ENCODE data around the gene QRICH2. TPM values are rescaled to one million over a fixed set of nuclear protein-coding genes. Genes with fewer than 3 reads are reported as not detected.
"Not testable (repeated sequence)": the region's sequence is repeated elsewhere in the genome, so short reads cannot be mapped to it uniquely, and the experiment has no call there.

Gene QRICH2
- polyA plus RNA-seq, 1 experiment: 3.4 TPM

GRCh38 chr17:76268015-76268749, 39.9 kb downstream of the QRICH2 start:
- H3K36me3 ChIP-seq (ENCODE audit: control insufficient read depth, insufficient read depth, low read length): peaks cover 7% of the 10 kb centered on the region
- no peak for TF ChIP-seq CTCF (IDR thresholded peaks at IDR 0.05; ENCODE audit: insufficient read depth, low read depth, low read length)
- CTCF ChIA-PET: interaction anchor here (0.9 to 4.8 kb wide), 4 partner anchors 12 to 149 kb away, joined by 3 to 40 read pairs (median 5); no protein-coding TSS in a partner anchor
- no peak overlapping the region for H3K4me3 ChIP-seq (ENCODE audit: low read depth, low read length)
- no peak for DNase-seq (ENCODE audit: low read depth)
- no peaks in the 10 kb centered on the region for H3K27me3 ChIP-seq (ENCODE audit: control insufficient read depth, insufficient read depth, low read length)
- POLR2A ChIA-PET: no interaction called here

GRCh38 chr17:76267581-76268001, 40.5 kb downstream of the QRICH2 start:
- not testable (repeated sequence) for H3K36me3 ChIP-seq (ENCODE audit: control insufficient read depth, insufficient read depth, low read length); H3K4me3 ChIP-seq (ENCODE audit: low read depth, low read length); H3K27me3 ChIP-seq (ENCODE audit: control insufficient read depth, insufficient read depth, low read length); DNase-seq (ENCODE audit: low read depth)
- CTCF ChIA-PET: interaction anchor here (2.1 to 4.8 kb wide), 2 partner anchors 12 to 146 kb away, joined by 7 to 40 read pairs; no protein-coding TSS in a partner anchor
- POLR2A ChIA-PET: interaction anchor here (0.6 kb wide), 1 partner anchor 9 kb away, joined by 6 read pairs; no protein-coding TSS in a partner anchor

GRCh38 chr17:76267051-76267576, 41.0 kb downstream of the QRICH2 start:
- Histone ChIP-seq H3K4me3 (ENCODE audit: low read depth, low read length) (peak overlapping the region; percentile 80), H3K27me3 (ENCODE audit: control insufficient read depth, insufficient read depth, low read length) (no peaks in the 10 kb centered on the region), H3K36me3 (ENCODE audit: control insufficient read depth, insufficient read depth, low read length) (peaks cover 7% of the 10 kb centered on the region)
- TF ChIP-seq CTCF (IDR thresholded peaks at IDR 0.05; ENCODE audit: insufficient read depth, low read depth, low read length): no peak
- no peak for DNase-seq (ENCODE audit: low read depth)
- ChIA-PET CTCF (interaction anchor here (0.6 to 4.8 kb wide), 6 partner anchors 12 to 291 kb away, joined by 3 to 40 read pairs (median 6); no protein-coding TSS in a partner anchor), POLR2A (interaction anchor here (0.6 to 0.7 kb wide), 2 partner anchors 8 to 11 kb away, joined by 3 to 6 read pairs; no protein-coding TSS in a partner anchor)

- no peak for DNase-seq (ENCODE audit: low read depth)
- peak overlapping the region; percentile 80 for H3K4me3 ChIP-seq (ENCODE audit: low read depth, low read length)
- no peak for TF ChIP-seq CTCF (IDR thresholded peaks at IDR 0.05; ENCODE audit: insufficient read depth, low read depth, low read length)
- CTCF ChIA-PET: interaction anchor here (0.6 to 2.1 kb wide), 6 partner anchors 13 to 291 kb away, joined by 3 to 7 read pairs (median 4); no protein-coding TSS in a partner anchor
- no peaks in the 10 kb centered on the region for H3K27me3 ChIP-seq (ENCODE audit: control insufficient read depth, insufficient read depth, low read length)
- POLR2A ChIA-PET: interaction anchor here (0.7 kb wide), 1 partner anchor 10 kb away, joined by 3 read pairs; no protein-coding TSS in a partner anchor
- peaks cover 7% of the 10 kb centered on the region for H3K36me3 ChIP-seq (ENCODE audit: control insufficient read depth, insufficient read depth, low read length)
Measured at GRCh38 chr17:76266244-76266938, 41.7 kb downstream of the QRICH2 start.

GRCh38 chr17:76265624-76266243, 42.3 kb downstream of the QRICH2 start:
- no peak for DNase-seq (ENCODE audit: low read depth)
- H3K36me3 ChIP-seq (ENCODE audit: control insufficient read depth, insufficient read depth, low read length): peaks cover 4% of the 10 kb centered on the region
- no peaks in the 10 kb centered on the region for H3K27me3 ChIP-seq (ENCODE audit: control insufficient read depth, insufficient read depth, low read length)
- H3K4me3 ChIP-seq (ENCODE audit: low read depth, low read length): peak overlapping the region; percentile 80
- no peak for TF ChIP-seq CTCF (IDR thresholded peaks at IDR 0.05; ENCODE audit: insufficient read depth, low read depth, low read length)
- POLR2A ChIA-PET: interaction anchor here (0.6 kb wide), 1 partner anchor 11 kb away, joined by 6 read pairs; no protein-coding TSS in a partner anchor
- CTCF ChIA-PET: interaction anchor here (0.7 to 2.1 kb wide), 6 partner anchors 11 to 144 kb away, joined by 3 to 8 read pairs (median 5); no protein-coding TSS in a partner anchor
